ENCODE measurements around the gene IP6K2. TPM values are rescaled to one million over a fixed set of nuclear protein-coding genes. Genes with fewer than 3 reads are reported as not detected.

IP6K2 gene
- total and polyA plus RNA-seq, 10 of the 15 experiments (the other 5 are each of a cell fraction or from before 2014, with no cell fraction given): 25.8 to 95.9 (median 69.0) TPM

DNA sequence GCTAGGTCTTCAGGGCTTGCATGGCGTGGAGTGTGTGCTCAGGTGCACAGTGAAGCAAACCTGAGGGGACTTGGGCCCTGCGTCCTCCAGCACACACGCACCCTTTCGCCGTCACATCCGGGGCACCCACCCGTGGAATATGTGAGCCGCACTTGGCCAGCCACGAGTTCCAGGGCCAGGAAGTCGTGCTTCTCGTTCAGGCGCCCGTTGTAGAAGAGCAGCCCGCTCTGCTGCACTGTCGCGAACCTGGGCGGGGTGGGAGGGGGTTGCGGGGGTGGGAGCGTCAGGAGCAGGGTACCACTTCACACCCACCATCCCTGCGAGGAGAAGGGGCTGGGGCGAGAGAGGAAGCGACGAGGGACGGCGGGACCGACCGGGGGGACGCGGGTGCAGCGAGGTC lies 61.4 kb downstream of the IP6K2 start:
- SMC1A ChIA-PET (ENCODE audit: uncharacterized antibody, unreplicated experiment): no interaction called here
- POLR2A ChIA-PET: no interaction called here

DNA sequence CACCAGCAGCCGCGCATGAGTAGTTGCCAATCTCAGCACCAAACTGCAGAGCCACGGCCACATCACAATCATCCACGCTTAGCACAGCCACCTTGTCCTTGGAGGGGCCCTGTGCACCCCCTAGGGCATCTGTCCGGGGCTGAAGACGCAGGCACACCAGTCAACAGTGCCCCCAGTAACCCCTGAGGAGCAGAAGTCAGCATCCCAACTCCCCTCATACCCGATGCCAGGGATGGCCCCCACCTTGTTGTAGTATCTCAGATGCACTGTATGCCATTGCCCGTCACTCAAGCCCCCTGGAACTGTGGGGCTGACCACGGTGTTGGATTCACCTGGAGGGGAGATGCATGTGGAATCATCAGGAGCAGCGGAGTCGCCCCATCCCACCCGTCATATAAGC lies 62.0 kb downstream of the IP6K2 start:
- Histone ChIP-seq H3K27me3 (replicated peaks in 1 of 2; ENCODE audit: control insufficient read depth in 2 of 2, insufficient read depth in 2 of 2, low read length in 1 of 2) (peaks cover 0 to 2% of the 10 kb centered on the region in 2 experiments; a peak in 1 of 4 replicates), H3K9me3 (replicated peaks; ENCODE audit: control insufficient read depth, insufficient read depth, low read length) (no peaks in the 10 kb centered on the region), H3K27ac (ENCODE audit: control insufficient read depth, insufficient read depth) (no peak overlapping the region), H3K4me2 (ENCODE audit: control insufficient read depth, insufficient read depth) (no peak overlapping the region), H3K9ac (ENCODE audit: control insufficient read depth, insufficient read depth, low read length) (no peak overlapping the region), H3K36me3 (ENCODE audit: control insufficient read depth in 2 of 2, insufficient read depth in 2 of 2, low read length in 1 of 2) (no peaks in the 10 kb centered on the region), H3K79me2 (ENCODE audit: control insufficient read depth, insufficient read depth, low read length) (no peaks in the 10 kb centered on the region), H3K4me1 (ENCODE audit: control insufficient read depth, insufficient read depth, low read length) (0 out of 2 replicates have a peak, but pooled peaks cover 3% of the 10 kb centered on the region), H2AFZ (ENCODE audit: control insufficient read depth, low read depth, low read length) (no peak overlapping the region), H3K4me3 (no peak overlapping the region), H4K20me1 (ENCODE audit: control insufficient read depth, insufficient read depth) (no peaks in the 10 kb centered on the region; the same call in 1 of the 2 replicates)
- BruUV-seq (replicated peaks): no TSS peak
- ChIA-PET POLR2A (no interaction called here), CTCF (interaction anchor here (1.8 kb wide), 1 partner anchor 29 kb away, joined by 4 read pairs; no protein-coding TSS in a partner anchor), RAD21 (ENCODE audit: unreplicated experiment) (no interaction called here), SMC1A (ENCODE audit: uncharacterized antibody, unreplicated experiment) (no interaction called here)
- FAIRE-seq: no peak
- intact Hi-C loops (cut with micrococcal nuclease; ENCODE audit: unreplicated experiment) (no loop called here), in situ Hi-C loops (cut with MboI) (no loop called here)
- no peak for TF ChIP-seq LARP7 (IDR thresholded peaks at IDR 0.05)
- TF ChIP-seq BHLHE40 (IDR thresholded peaks at IDR 0.05; ENCODE audit: borderline replicate concordance in 1 of 2, low read depth in 2 of 2, low read length in 1 of 2): no peak
- TF ChIP-seq HSF1 (IDR thresholded peaks at IDR 0.05; ENCODE audit: low read depth, low read length): no peak
- no peak for TF ChIP-seq MTA2 (IDR thresholded peaks at IDR 0.05; ENCODE audit: low read depth)
- no peak for ATAC-seq
- WGBS (ENCODE audit: insufficient coverage, insufficient replicate concordance, low lambda C conversion rate, missing lambda C conversion rate): 72% methylated on average over 12 of the region's 12 CpGs
- no peak for DNase-seq (ENCODE audit: low read depth, low spot score)

More for the DNA sequence above, 61.4 kb downstream of the IP6K2 start:
- H3K36me3 ChIP-seq (ENCODE audit: control insufficient read depth in 2 of 2, insufficient read depth in 2 of 2, low read length in 1 of 2): no peaks in the 10 kb centered on the region
- H2AFZ ChIP-seq (ENCODE audit: control insufficient read depth, low read depth, low read length): 0 out of 2 replicates have a peak overlapping the region, but pooled peaks have one; percentile 1
- peaks cover 0 to 2% of the 10 kb centered on the region in 2 experiments; a peak in 1 of 4 replicates for H3K27me3 ChIP-seq (replicated peaks in 1 of 2; ENCODE audit: control insufficient read depth in 2 of 2, insufficient read depth in 2 of 2, low read length in 1 of 2)
- ChIA-PET RAD21 (ENCODE audit: unreplicated experiment) (no interaction called here), CTCF (interaction anchor here (0.6 to 1.8 kb wide), 3 partner anchors 29 to 31 kb away, joined by 4 read pairs; no protein-coding TSS in a partner anchor)
- H3K9me3 ChIP-seq (replicated peaks; ENCODE audit: control insufficient read depth, insufficient read depth, low read length): no peaks in the 10 kb centered on the region; the same call in 2 of the 3 replicates
- H3K4me3 ChIP-seq: peak overlapping the region; percentile 61; the same call in 1 of the 2 replicates
- H3K4me1 ChIP-seq (ENCODE audit: control insufficient read depth, insufficient read depth, low read length): 0 out of 2 replicates have a peak, but pooled peaks cover 3% of the 10 kb centered on the region
- H3K9ac ChIP-seq (ENCODE audit: control insufficient read depth, insufficient read depth, low read length): no peak overlapping the region
- no peaks in the 10 kb centered on the region; the same call in 1 of the 2 replicates for H4K20me1 ChIP-seq (ENCODE audit: control insufficient read depth, insufficient read depth)
- in situ Hi-C loops (cut with MboI) (no loop called here), intact Hi-C loops (cut with micrococcal nuclease; ENCODE audit: unreplicated experiment) (no loop called here)
- H3K27ac ChIP-seq (ENCODE audit: control insufficient read depth, insufficient read depth): no peak overlapping the region
- H3K4me2 ChIP-seq (ENCODE audit: control insufficient read depth, insufficient read depth): peak overlapping the region; percentile 54; the same call in 1 of the 2 replicates
- FAIRE-seq (no peak), ATAC-seq (peak; percentile 17; the same call in 2 of the 3 replicates), DNase-seq (ENCODE audit: low read depth, low spot score) (no peak)
- 16% methylated on average over 14 of the region's 30 CpGs for WGBS (ENCODE audit: insufficient coverage, insufficient replicate concordance, low lambda C conversion rate, missing lambda C conversion rate)
- TF ChIP-seq YBX1 (IDR thresholded peaks at IDR 0.05) (no peak), EGR1 (IDR thresholded peaks at IDR 0.05; ENCODE audit: borderline replicate concordance in 1 of 2, low read depth in 2 of 2, low read length in 2 of 2) (0 out of 3 replicates have a peak, but pooled peaks of 1 of the 2 experiments have one; percentile 22)
- H3K79me2 ChIP-seq (ENCODE audit: control insufficient read depth, insufficient read depth, low read length): no peaks in the 10 kb centered on the region
- no TSS peak for BruUV-seq (replicated peaks)

Data from GM12878 (cell line).